ENCODE measurements around the gene EFCAB12.

- TF ChIP-seq POLR2A (IDR thresholded peaks at IDR 0.05) = no peak
- TF ChIP-seq CTCF (IDR thresholded peaks at IDR 0.05) = no peak
- no peak for TF ChIP-seq EP300 (IDR thresholded peaks at IDR 0.05)
These were observed 40.6 kb upstream of the EFCAB12 start for GRCh38 chr3:129469026-129469425.
